ENCODE results near the gene LRRK2. TPM values are rescaled to one million over a fixed set of nuclear protein-coding genes. Genes with fewer than 3 reads are reported as not detected.

Gene LRRK2
- total RNA-seq, 4 donors from 2014 or later, result 4.5 to 10.7 (median 6.2) TPM

GRCh38 chr12:40287369-40287975 is 62.7 kb downstream of the LRRK2 start:
- in situ Hi-C loops (cut with MboI; ENCODE audit: low sequenced_read_pairs in 4 of 4), result no loop called here
- no peak for ATAC-seq
- Histone ChIP-seq H3K27ac (no peak overlapping the region), H3K9me3 (no peaks in the 10 kb centered on the region), H3K4me1 (no peaks in the 10 kb centered on the region), H3K4me3 (no peak overlapping the region), H3K36me3 (peaks cover 3 to 21% of the 10 kb centered on the region in 2 donors), H3K27me3 (no peaks in the 10 kb centered on the region)
- intact Hi-C loops (cut with DNase I; ENCODE audit: low total_unique reads), result no loop called here
- no peak for DNase-seq
- no peak for TF ChIP-seq POLR2A (IDR thresholded peaks at IDR 0.05)
- no peak for TF ChIP-seq CTCF (IDR thresholded peaks at IDR 0.05 in 4 of 5, conservative IDR thresholded peaks at IDR 0.05 in 1 of 5)

- peaks cover 3 to 15% of the 10 kb centered on the region in 2 donors for H3K36me3 ChIP-seq
- DNase-seq (no peak), ATAC-seq (no peak)
- in situ Hi-C loops (cut with MboI; ENCODE audit: low sequenced_read_pairs in 4 of 4), result no loop called here
- no peak for TF ChIP-seq CTCF (IDR thresholded peaks at IDR 0.05 in 4 of 5, conservative IDR thresholded peaks at IDR 0.05 in 1 of 5)
- TF ChIP-seq POLR2A (IDR thresholded peaks at IDR 0.05), result no peak
- H3K9me3 ChIP-seq, result no peaks in the 10 kb centered on the region
- H3K27me3 ChIP-seq, result no peaks in the 10 kb centered on the region
- H3K4me3 ChIP-seq, result no peak overlapping the region
- no peak overlapping the region for H3K27ac ChIP-seq
- H3K4me1 ChIP-seq, result no peaks in the 10 kb centered on the region
- intact Hi-C loops (cut with DNase I; ENCODE audit: low total_unique reads), result no loop called here
Measured at GRCh38 chr12:40292788-40293429, 68.1 kb downstream of the LRRK2 start.

- intact Hi-C loops (cut with DNase I; ENCODE audit: low total_unique reads), result no loop called here
- H3K36me3 ChIP-seq, result peaks cover 0 to 13% of the 10 kb centered on the region in 2 donors
- no peak for ATAC-seq
Measured at GRCh38 chr12:40298341-40298740, 73.5 kb downstream of the LRRK2 start.

GRCh38 chr12:40300490-40300889 is 75.7 kb downstream of the LRRK2 start:
- no peaks in the 10 kb centered on the region for H3K9me3 ChIP-seq
- intact Hi-C loops (cut with DNase I; ENCODE audit: low total_unique reads), result no loop called here
- no peaks in the 10 kb centered on the region for H3K4me1 ChIP-seq
- ATAC-seq, result no peak
- in situ Hi-C loops (cut with MboI; ENCODE audit: low sequenced_read_pairs in 4 of 4), result no loop called here
- DNase-seq, result no peak
- no peak overlapping the region for H3K4me3 ChIP-seq
- H3K27me3 ChIP-seq, result no peaks in the 10 kb centered on the region
- H3K36me3 ChIP-seq, result peaks cover 0 to 9% of the 10 kb centered on the region in 2 donors
- no peak overlapping the region for H3K27ac ChIP-seq
- TF ChIP-seq CTCF (IDR thresholded peaks at IDR 0.05 in 4 of 5, conservative IDR thresholded peaks at IDR 0.05 in 1 of 5) (no peak), POLR2A (IDR thresholded peaks at IDR 0.05) (no peak)

More at GRCh38 chr12:40298341-40298740, 73.5 kb downstream of the LRRK2 start:
- Histone ChIP-seq H3K27ac (no peak overlapping the region), H3K27me3 (no peaks in the 10 kb centered on the region), H3K4me3 (no peak overlapping the region), H3K4me1 (no peaks in the 10 kb centered on the region), H3K9me3 (no peaks in the 10 kb centered on the region)
- in situ Hi-C loops (cut with MboI; ENCODE audit: low sequenced_read_pairs in 4 of 4), result no loop called here
- TF ChIP-seq POLR2A (IDR thresholded peaks at IDR 0.05) (no peak), CTCF (IDR thresholded peaks at IDR 0.05 in 4 of 5, conservative IDR thresholded peaks at IDR 0.05 in 1 of 5) (no peak)
- DNase-seq, result no peak

Measured in gastrocnemius medialis (tissue), 4 donors.